Heart left ventricle (tissue), 16 donors: ENCODE data around the gene DOCK3. TPM values are rescaled to one million over a fixed set of nuclear protein-coding genes. Genes with fewer than 3 reads are reported as not detected.

ENCODE experiments used
- ATAC-seq, 4 donors: fragments of 200-7000 bp; cut with Tn5 transposase; one replicate each; pipeline ENCODE4 v1.9.1; 2020 to 2022; ENCODE audit warnings: moderate library complexity in 4 of 4, mild to moderate bottlenecking in 3 of 4, moderate number of reproducible peaks in 1 of 4
- DNase-seq, 5 donors: peaks; one replicate each; pipeline ENCODE4 v3.0.0-alpha.2; 2020
- H3K27ac ChIP-seq, 12 donors: fragments of 200-600 bp; sonication (generic) in 4 of 12; one replicate each; pipeline versions ENCODE4 v1.5.0 to v1.8.0; 2016 to 2022; ENCODE audit warnings: mild to moderate bottlenecking in 2 of 12
- H3K27me3 ChIP-seq, 9 donors: fragments of 200-600 bp; sonication (generic) in 2 of 9; one replicate each; pipeline versions ENCODE4 v1.5.1 to v1.8.0; 2016 to 2022; ENCODE audit warnings: mild to moderate bottlenecking in 3 of 9
- H3K36me3 ChIP-seq, 9 donors: fragments of 200-600 bp; sonication (generic) in 2 of 9; one replicate each; pipeline versions ENCODE4 v1.5.0 to v1.8.0; 2018 to 2022; ENCODE audit warnings: mild to moderate bottlenecking in 2 of 9
- H3K4me1 ChIP-seq, 12 donors: fragments of 200-600 bp; sonication (generic) in 4 of 12; one replicate each; pipeline versions ENCODE4 v1.5.0 to v1.8.0; 2016 to 2022; ENCODE audit warnings: mild to moderate bottlenecking in 3 of 12
- H3K4me3 ChIP-seq, 12 donors: fragments of 200-600 bp; sonication (generic) in 4 of 12; one replicate each; pipeline versions ENCODE4 v1.5.0 to v1.8.0; 2017 to 2022; ENCODE audit warnings: mild to moderate bottlenecking in 9 of 12, moderate library complexity in 4 of 12
- H3K9me3 ChIP-seq, 12 donors: fragments of 200-600 bp; sonication (generic) in 4 of 12; one replicate each; pipeline versions ENCODE4 v1.5.0 to v1.8.0; 2016 to 2022; ENCODE audit warnings: mild to moderate bottlenecking in 1 of 12
- CTCF ChIP-seq, 12 donors: fragments of 200-600 bp; sonication (generic) in 4 of 12; IDR thresholded peaks; one replicate each; pipeline versions ENCODE4 v1.5.0 to v1.8.0; 2018 to 2022; ENCODE audit warnings: antibody characterized with exemption in 12 of 12, mild to moderate bottlenecking in 5 of 12
- POLR2A ChIP-seq, 2 donors: fragments of 450-650 bp; IDR thresholded peaks; one replicate each; pipeline ENCODE4 v1.6.1; 2017; ENCODE audit warnings: antibody characterized with exemption in 2 of 2, mild to moderate bottlenecking in 2 of 2, moderate library complexity in 2 of 2
- WGBS, 4 donors: extraction: QIAGEN DNeasy Blood & Tissue Kit in 2 of 4; methylation state at CpG; one replicate each; pipeline versions ENCODE4 v1.1.5 to v1.1.7; 2013 to 2018; 5-methylcytosine and 5-hydroxymethylcytosine counted together
- intact Hi-C, 10 donors: fragments of 100-400 bp; cut with DNase I; formaldehyde crosslinking; loops; one replicate each; pipeline versions ENCODE4 v1.11.1 to v1.14.2; 2022
- polyA plus RNA-seq, 2 donors: library from polyadenylated mRNA; stranded (reverse); fragments of 200-250 nt; gene quantifications; one replicate each; pipeline ENCODE4 v1.2.3, GENCODE V29; 2013
- total RNA-seq, 9 donors: library from RNA; depleted of rRNA in 2 of 9; stranded (reverse); fragments of >200 nt in 2 of 9; fragmentation: NEBNext Ultra II Directional in 3 of 9; extraction: Animal tissue kit (Norgen Biotek cat#: 25700) in 3 of 9; gene quantifications; one replicate each; pipeline versions ENCODE4 v1.1.0 to v1.2.4, GENCODE V29; 2016 to 2023
- donor health status: ischemic (EF 13 %, LVEDD 7.1; RV severe dilation, severe dysfunction).
- donor health status: healthy with polysubstance abuse.
- donor health status: DM: no; HTN: yes; CAD: no.
- donor health status: DM: no; HTN: no; CAD: no.
- donor health status: ischemic (EF 25% LVEDD 6.9; RV normal size, moderate dysfunction).
- donor health status: ischemic (EF 25% LVEDD 5.7; RV mildly dilated, moderate dysfunction).
- donor health status: healthy.
- donor health status: DM: yes; HTN: yes; CAD: no.
- donor health status: ischemic (EF 35%, LVEDD 5.7; RV mildly dilated, moderate dysfunction).
- donor health status: nonischemic (EF 11% LVEDD 7.7; RV severe dilation, severe dysfunction).
- donor health status: DM: yes; HTN: yes; CAD: no.
- donor health status: PGD.
- donor health status: ischemic (EF 29% LVEDD 5.4; RV normal size, mild dysfunction).
- donor health status: nonischemic (EF 23%, LVEDD 6.1; RV moderate dilation, normal function).

DOCK3 gene
- total and polyA plus RNA-seq, 11 donors: 2.0 to 6.7 (median 4.8) TPM

GRCh38 chr3:51139616-51140015 is 464.9 kb downstream of the DOCK3 start:
- no peak for DNase-seq
- WGBS, 4 donors: 79 to 96% (median 93%) methylated on average over 1 of the region's 1 CpG
- H3K36me3 ChIP-seq: no peaks in the 10 kb centered on the region
- H3K27me3 ChIP-seq: no peaks in the 10 kb centered on the region
- no peaks in the 10 kb centered on the region for H3K4me1 ChIP-seq
- TF ChIP-seq CTCF (IDR thresholded peaks at IDR 0.05) (no peak), POLR2A (IDR thresholded peaks at IDR 0.05) (no peak)
- intact Hi-C loops: no loop called here
- no peak for ATAC-seq
- H3K4me3 ChIP-seq: no peak overlapping the region
- peaks cover 0 to 6% (median 0%) of the 10 kb centered on the region in 12 donors for H3K9me3 ChIP-seq
- H3K27ac ChIP-seq: no peak overlapping the region

GRCh38 chr3:51141573-51141972 is 466.8 kb downstream of the DOCK3 start:
- no peaks in the 10 kb centered on the region for H3K27me3 ChIP-seq
- peaks cover 0 to 6% (median 0%) of the 10 kb centered on the region in 12 donors for H3K9me3 ChIP-seq
- no peak overlapping the region for H3K4me3 ChIP-seq
- TF ChIP-seq POLR2A (IDR thresholded peaks at IDR 0.05): no peak
- no peak for TF ChIP-seq CTCF (IDR thresholded peaks at IDR 0.05)
- no peaks in the 10 kb centered on the region for H3K36me3 ChIP-seq
- intact Hi-C loops: no loop called here
- H3K27ac ChIP-seq: no peak overlapping the region
- no peak for ATAC-seq
- H3K4me1 ChIP-seq: no peaks in the 10 kb centered on the region
- no peak for DNase-seq
- WGBS, 4 donors: 40 to 57% (median 45%) methylated on average over 2 of the region's 2 CpGs

GRCh38 chr3:51145811-51146585 is 471.3 kb downstream of the DOCK3 start:
- no peak for DNase-seq
- Histone ChIP-seq H3K27ac (no peak overlapping the region), H3K36me3 (no peaks in the 10 kb centered on the region), H3K4me1 (no peaks in the 10 kb centered on the region), H3K9me3 (peaks cover 0 to 6% (median 0%) of the 10 kb centered on the region in 12 donors), H3K27me3 (no peaks in the 10 kb centered on the region), H3K4me3 (no peak overlapping the region)
- ATAC-seq: no peak
- intact Hi-C loops: no loop called here
- WGBS, 4 donors: 84 to 86% (median 85%) methylated on average over 8 of the region's 8 CpGs
- TF ChIP-seq CTCF (IDR thresholded peaks at IDR 0.05): no peak
- TF ChIP-seq POLR2A (IDR thresholded peaks at IDR 0.05): no peak

GRCh38 chr3:51146781-51147180 is 472.1 kb downstream of the DOCK3 start:
- DNase-seq: no peak
- ATAC-seq: no peak
- Histone ChIP-seq H3K4me3 (no peak overlapping the region), H3K27me3 (no peaks in the 10 kb centered on the region), H3K4me1 (no peaks in the 10 kb centered on the region), H3K27ac (no peak overlapping the region), H3K36me3 (no peaks in the 10 kb centered on the region), H3K9me3 (peaks cover 0 to 6% (median 0%) of the 10 kb centered on the region in 12 donors)
- TF ChIP-seq POLR2A (IDR thresholded peaks at IDR 0.05): no peak
- no peak for TF ChIP-seq CTCF (IDR thresholded peaks at IDR 0.05)
- WGBS, 4 donors: 88 to 92% (median 90%) methylated on average over 2 of the region's 2 CpGs
- intact Hi-C loops: no loop called here
